GM19467 (cell line): ENCODE data around the gene EOLA1.
A peak's percentile ranks its signal among the peaks of the same experiment; 100 is the strongest.
"Not testable (repeated sequence)": the region's sequence is repeated elsewhere in the genome, so short reads cannot be mapped to it uniquely, and the experiment has no call there.

Experiments
- ATAC-seq: cut with Tn5 transposase; IDR thresholded peaks from one replicate; pipeline ENCODE4 v1.9.1; 2021; ENCODE audit warnings: mild to moderate bottlenecking, moderate library complexity; ENCODE audit not compliant: unreplicated experiment

EOLA1 gene

DNA sequence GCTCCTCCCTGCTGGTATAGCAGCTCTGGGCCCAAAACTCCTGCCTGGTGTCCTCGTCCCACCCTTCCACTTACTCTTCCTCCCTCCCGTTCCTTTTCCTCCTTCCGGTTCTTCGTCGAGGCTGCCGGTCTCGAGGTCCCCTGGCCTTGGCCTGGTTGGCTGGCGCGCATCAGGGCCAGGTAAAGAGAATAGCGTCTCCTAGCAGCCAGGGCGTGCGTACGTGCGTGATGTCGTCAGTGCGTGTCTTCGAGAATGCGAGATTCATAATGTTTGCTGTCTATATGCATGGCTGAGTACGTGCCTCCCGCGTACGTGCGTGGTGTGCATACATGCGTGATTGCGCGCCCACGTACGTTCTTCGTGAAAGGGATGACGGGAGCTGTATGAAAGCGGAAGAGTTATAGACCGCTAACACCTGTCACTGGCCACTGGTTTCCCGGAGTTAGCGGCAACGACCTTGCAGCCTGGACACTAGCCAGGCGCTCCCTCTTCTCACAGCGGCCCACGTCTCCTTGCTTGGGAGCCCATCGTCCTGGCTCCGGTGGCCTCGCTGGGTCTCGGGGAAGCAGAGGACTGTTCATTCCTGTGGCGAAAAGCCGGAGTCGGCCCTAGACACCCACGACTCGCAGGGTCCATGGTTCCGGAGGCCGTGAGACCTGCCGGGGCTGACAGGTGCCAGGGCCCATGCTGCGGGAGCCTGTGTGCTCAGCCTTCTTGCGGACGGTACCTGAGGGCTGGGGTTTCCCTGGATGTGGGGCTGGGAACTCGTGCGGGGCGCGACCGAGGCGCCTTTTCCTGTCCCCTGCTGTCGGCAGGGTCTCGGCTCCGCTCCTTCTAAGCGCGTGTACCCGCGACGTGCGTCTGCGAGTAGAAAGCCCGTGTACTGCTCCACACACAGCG lies at the start of gene EOLA1:
Gene EOLA1 (plus strand): TSS at position 392 of the 900 bp plus-strand sequence. CDS start 4,619 bp downstream, outside the sequence.
- peak; percentile 78 for ATAC-seq

DNA sequence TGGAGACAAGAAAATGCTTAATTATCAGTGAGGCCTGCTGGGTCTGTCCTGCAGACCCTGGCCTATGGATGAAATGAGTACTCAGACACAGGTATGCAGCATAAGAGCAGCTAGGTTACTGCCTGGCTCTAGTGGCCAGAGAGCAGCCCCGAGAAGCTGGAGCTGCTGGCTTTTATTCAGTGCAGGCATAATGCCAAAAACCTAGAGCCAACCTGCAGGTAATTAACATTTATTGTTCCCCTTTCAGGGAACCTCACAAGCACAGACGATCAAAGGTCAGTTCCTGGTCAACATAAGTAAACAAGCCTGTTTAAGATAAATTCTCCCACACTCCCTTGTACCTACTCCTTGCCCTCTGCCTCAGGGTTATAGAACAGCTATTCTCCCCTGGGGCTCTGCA lies 49.0 kb upstream of the EOLA1 start:
- no peak for ATAC-seq

DNA sequence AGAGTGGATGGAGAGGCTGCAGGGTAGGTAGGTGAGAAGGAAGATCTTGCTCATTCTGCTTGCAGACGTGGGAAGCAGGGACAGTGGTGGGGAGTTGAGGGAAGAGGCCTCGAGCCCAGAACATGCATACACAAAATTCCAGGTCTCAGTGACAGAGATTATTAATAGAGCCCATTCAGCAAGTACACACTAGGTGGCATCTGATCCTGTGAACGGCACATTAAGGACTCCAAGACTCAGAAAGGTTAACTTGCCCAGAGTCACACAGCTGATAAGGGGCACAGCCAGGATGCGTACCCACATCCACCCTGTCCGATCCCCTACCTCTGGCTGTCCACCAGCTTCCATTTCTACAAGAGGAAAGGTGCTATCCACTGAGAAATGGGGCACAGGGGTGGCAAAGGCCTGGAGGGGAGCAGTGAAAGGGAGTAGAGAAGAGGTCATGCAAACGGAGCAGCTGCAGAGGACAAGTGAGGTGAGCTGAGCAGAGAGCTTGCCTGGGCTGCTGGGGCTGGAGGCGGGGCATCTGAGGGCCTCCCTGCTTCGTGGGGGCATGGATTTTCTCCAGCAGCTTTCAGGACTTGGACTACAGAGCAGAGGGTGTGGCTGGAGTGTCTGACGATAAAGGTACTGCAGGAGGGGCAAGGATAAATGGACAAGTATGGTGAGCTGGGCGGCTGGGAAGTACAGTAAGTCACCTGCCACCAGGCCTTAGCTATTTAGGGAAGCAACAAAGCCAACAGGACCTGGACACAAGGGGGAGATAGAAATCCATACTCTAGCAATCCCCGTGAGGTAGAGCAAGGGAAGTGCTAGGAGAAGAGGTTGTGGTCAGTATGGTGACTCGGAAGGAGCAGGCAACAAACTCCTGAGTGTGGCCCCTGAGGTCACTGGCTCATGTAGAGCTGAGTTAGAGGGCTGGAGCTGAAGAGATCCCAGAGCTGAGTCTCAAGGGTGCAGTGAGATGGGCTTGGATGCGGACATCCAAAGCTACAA lies 46.9 kb upstream of the EOLA1 start:
- ATAC-seq = no peak

DNA sequence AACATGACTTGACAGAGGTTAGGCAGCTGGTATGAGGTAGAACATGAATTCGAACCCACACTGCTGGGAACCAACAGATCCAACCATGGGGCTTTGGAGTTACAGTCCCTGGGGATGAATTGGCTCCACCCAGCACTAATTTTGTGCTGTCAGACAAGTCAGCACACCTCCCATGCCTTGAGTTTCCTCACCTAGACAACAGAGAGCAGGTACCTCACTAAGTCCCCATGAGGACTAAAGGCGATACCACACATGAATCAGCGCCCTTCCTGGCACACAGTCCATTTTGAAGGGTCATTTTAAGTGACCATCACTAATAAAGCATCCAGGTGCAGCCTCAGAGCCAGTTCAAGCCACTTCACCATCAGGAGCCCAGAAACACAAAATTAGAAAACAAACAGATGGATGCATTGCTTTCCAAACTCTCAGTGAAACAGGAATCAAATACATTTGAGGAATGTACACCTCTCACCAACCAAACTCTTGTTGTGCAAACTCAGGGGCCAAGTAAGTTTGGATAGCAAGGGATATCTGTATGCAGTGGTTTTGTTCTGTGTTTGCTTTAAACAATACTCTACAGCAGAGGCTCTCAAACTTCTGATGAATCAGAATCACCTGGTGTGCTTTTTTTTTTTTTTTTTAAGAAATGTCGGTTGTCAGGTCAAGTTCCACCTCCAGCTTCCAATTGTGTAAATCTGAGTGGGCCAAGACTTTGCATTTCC lies 45.8 kb upstream of the EOLA1 start:
- no peak for ATAC-seq

DNA sequence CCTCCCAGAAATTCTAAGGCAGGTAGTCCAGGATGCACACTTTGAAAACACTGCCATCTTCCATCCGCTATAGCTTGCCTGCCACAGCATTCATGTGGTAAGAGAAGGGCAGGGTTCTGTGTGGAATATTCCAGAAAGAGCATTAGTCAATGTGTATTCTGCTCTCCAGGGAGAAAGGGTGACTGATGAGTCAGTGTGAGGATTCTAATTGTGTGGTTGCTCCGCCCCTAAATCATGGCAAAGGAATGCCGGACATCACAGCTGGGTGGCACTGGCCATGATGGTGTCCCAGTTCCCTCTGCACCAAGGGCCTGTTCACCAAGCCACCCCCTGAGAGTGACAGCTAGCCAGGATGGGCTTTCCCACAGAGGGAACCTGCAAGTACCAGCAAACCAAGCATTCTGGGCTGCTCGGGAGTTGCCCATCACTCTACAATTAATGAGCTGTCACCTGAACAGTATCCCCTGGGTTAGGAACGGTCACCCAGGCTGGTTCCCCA lies 45.2 kb upstream of the EOLA1 start:
- no peak for ATAC-seq

DNA sequence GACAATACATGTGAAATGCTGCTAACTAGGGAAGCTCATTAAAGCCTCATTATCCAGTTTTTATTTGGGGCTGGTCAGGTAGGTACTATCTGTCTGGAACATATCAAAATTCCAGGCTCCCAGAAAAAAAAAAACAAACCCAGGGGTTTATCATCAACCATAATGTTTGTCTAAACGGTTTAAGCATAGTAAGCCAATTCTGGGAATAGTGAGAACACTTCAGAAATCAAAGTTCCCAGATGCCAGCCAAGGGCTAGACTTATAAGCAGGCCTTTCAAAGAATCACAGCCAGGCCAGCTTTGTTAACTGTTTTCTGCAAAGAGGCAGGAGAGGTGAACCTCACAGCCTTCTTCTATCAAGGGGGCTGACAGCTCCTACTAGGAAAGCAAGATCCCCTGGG lies 43.8 kb upstream of the EOLA1 start:
- ATAC-seq = no peak

DNA sequence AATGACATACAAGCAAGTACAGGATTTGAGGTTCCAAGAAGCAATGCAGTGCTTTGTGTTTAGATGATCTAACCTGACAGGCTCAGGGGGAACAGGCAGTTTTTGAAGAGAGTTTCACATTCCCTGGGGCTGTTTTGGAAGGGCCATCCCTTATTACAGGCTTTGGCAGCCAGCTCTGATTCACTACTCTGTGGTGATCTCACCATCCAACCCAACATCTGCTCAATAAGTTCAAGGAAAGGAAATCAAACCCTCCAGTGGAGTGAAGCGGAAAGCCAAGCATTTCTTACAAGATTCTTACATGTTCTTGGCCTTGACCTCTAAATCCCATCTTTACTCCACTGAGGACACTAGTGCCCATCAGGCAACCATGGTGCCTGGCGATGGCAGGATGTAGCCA lies 43.2 kb upstream of the EOLA1 start:
- ATAC-seq = no peak

DNA sequence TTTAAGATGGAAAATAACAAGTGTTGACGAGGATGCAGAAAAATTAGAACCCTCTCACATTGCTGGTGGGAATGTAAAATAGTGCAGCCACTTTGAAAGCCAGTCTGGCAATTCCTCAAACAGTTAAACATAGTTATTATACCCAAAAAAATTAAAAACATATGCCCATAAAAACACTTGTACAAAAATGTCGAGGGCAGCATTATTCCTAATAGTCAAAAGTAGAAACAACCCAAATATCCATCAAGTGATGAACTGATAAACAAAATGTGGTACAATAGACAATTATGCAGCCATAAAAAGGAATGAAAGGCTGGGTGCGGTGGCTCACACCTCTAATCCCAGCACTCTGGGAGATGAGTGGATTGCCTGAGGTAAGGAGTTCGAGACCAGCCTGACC lies 42.0 kb upstream of the EOLA1 start:
- no peak for ATAC-seq

DNA sequence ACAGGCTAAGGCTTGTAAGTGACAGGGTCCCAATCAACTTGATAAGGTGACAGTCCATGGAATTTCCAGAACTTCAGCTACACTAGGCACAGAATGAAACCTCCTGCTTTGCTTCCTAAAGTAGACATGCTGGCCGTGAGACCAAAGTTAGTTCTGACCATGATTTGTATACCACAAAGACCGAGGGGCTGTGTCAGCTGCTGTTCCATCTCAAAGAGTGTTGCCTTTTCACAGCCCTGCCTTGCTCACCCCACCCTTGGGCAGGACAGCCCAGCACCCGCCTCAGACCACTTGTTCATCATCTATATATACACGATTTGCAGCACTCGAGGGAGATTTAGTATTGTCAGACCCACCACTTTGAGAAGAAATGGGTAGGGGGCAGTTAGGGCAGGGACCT lies 41.0 kb upstream of the EOLA1 start:
- ATAC-seq = no peak

DNA sequence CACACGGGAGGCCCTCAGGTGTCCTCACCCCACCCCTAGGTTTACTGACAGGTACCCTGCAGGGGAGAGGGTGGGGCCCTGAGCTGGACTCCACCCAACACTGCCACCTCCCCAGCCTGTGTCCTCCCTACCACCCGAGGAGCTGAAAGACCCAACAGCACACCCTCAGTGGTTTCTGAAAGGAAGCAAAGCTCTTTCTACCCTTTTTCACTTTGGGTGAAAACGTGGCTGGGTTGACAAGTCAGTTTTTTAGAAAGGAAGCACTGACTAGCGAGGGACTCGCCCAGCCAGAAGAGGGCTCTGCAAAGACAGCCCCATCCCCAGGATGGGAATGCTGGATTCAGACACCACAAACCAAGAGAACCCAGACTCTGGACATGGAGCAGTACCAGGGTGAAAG lies 37.9 kb upstream of the EOLA1 start:
- not testable (repeated sequence) for ATAC-seq

DNA sequence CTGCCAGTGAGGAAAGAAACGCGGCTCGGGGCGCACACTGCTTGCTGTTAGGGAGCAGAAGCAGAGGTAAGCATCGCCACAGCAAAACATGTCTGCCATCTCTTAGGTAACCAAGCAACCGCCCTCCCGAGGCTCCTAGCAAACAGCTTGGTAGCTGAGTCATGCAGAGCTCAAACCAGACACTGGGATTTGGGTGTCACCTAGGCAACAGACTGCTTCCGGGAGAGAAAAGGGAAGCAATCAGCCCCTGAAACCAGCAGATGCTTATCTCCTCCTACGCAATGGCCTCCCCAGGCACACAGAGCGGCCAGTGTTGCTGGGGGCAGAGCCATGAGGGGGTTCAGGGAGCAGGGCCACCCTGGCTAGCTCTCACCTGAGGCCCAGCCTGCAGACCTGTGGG lies 37.4 kb upstream of the EOLA1 start:
- peak; percentile 64 for ATAC-seq

DNA sequence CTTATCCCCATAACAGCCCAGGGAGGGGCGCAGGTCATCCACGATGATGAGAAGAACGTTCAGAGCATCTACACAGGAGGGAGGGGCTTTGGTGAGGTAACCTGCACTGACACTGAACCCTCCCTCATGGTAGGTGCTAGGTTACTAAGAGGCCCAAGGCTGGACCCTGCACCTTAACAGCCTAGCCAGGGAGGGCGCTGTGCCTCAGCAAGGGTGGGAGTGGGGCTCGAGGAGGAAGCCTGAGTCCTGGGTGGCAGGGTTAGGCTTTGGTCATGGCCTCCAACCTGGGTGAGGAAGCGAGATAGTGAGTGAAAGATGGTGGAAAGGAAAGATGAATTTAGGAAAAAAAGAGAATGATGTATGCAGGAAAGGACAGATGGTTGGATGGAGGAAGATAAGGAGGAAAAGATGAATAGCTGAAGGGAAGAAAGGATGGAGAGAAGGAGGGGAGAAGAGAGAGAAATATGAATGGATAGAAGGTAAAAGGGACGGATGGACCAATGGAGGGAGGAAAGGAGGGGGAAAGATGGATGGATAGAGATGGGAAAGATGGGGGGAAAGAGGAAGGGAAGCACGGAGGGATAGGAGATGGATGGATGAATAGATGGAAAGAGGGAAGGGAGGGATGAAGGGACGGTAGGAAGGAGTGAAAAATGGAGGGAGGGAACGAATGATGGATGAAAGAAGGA lies 36.4 kb upstream of the EOLA1 start:
- ATAC-seq = peak; percentile 33

DNA sequence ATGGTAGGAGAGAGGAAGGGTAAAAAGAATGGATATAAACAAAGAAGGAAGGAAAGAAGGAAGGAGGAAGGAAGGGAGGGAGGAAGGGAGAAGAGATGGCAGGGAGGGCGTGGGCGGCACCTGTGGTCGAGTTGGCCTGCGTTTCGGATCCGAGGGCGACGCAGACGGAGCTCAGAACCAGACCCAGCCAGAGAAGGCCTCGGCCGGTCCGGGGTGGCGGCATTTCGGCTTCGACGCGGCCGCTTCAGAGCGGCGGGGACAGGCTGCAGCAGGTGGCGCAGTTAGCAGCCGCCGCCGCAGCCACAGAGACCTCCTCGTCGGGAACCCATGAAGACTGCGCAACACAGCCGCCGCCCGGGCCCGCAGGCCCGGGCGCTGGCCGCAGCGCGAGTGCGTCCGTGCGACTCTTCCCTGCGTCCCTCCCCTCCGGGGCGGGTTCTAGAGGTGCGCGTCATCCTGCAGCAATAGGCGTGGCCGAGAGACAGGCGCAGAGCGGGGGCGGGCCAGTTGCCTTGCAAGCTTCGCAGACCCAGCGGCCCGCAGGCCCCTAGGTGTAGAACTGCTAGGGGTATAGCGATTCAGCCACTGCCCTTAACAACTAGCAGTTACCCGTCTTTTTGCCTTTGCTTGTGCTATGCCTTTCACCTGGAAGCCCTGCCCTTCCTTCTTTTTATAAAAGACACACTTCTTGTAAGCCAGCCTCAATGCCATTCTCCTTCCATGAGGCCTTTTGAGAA lies 35.7 kb upstream of the EOLA1 start, which contains the start of gene IDS:
Gene IDS (minus strand): TSS at position 392 of the 737 bp plus-strand sequence. CDS start 169 bp downstream, at position 223.
- peak; percentile 74 for ATAC-seq

DNA sequence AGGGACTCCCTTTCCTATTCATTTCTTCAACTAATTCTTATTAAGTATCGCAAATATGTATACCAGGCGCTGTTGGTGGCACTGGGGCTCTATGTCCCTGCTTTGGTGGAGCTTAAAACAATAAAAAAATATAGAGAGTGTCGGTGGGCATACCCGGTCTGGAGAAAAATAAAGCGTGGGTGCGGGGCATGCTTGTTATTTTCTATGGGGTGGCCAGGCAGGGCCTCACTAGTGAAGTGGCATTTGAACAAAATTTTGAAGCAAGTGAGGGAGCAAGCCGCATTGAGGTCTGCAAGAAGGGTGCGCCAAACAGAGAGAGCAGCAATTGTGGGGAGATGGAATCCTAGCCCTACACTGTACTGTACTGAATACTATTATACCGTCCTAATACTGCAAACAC lies 35.1 kb upstream of the EOLA1 start:
- no peak for ATAC-seq

DNA sequence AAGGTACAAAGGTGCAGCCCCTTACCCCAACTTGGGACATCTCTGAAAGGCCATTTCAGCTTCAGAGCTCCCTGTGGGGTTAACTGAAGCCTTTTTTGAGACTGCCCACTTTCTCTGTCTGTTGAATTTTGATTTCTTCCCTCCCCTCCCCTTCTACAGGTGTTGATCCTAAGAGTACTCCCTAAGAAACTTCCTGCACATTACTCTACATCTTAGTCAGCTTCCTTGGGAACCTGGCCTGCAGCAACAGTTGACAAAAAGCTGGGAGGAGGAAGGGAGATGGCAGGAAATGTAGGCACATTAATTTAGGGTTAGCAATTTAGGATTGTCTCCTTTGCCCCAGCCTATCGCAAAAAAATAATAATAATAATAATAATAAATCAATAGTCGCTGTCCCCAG lies 34.5 kb upstream of the EOLA1 start:
- ATAC-seq = no peak

DNA sequence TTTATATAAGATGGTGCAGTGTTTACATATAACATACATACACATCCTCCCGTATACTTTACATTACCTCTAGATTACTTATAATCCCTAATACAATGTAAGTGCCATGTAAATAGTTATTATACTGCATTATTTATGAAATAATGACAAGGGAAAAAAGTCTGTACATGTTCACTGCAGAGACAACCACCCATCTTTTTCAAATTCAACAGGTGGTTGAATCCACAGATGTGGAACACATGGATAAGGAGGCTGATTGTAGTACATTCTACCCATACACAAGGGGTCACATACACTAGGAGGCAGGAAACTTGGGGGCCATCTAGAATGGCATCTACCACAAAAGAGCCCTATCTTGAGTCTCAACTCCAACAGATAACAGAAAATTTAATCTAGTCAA lies 32.3 kb upstream of the EOLA1 start:
- no peak for ATAC-seq

DNA sequence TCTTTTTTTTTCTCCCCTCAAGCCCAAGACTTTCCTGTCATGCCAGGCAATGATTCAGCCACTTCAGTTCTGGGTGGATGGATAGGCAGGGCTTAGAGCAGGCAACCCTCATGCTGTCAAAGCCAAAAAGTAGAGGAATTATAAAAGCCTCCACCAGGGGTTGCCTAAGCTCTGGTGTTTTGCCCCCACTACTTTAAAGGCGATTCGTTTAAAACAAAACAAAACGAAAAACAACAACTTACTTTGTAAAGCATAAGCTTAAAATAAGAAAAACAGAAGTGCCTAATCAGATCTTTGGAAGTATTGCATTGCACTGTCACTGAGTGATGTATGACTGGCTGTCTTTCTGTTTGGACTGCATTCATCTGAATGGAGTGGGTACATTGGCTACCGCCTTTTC lies 30.4 kb upstream of the EOLA1 start:
- no peak for ATAC-seq

DNA sequence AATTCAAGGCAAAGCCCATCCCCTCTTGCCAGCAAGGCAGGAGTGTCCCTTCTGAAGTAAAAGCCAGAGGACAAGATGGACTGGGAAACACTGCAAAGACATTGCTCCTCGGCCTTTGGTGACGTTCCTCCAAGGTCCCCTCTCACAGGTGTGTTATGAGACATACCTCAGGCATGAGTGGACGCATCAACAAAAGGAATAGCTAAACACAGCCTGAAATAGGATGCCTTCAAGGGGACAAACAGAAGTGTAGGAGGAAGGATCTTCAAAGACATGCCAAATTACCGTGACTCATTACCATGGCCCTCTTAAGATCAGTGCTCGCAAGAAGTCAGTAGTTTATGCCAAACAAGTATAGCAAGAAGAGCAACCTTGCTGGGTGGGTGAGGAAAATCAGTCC lies 29.7 kb upstream of the EOLA1 start:
- no peak for ATAC-seq

DNA sequence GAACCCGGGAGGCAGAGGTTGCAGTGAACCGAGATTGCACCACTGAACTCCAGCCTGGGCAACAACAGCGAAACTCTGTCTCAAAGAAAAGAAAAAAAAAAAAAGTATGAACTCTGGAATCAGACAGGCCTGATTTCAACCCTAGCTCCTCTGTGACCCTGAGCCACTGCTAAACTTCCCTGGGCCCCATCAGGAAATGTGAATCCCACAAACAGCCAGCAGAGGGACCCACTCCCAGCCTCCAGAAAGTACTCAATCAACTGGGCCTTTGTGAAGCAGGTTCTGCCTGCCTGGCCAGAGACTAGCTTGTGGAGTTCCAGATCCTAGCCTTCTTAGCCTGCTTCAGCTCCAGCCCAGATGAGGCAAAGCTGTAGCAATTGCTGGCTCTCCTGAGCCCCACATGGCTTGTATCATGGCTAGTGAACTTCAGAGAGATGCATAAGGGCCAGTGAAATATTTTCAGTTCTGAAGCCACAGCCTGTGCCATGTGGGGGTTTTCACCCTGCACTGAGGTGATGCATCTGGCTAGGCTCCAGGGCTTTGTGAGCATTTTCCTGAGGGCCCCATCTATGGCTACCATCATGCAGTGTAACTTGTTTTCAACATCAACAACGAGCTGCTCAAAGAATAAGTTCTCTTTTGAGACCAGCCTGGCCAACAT lies 28.5 kb upstream of the EOLA1 start:
- peak; percentile 84 for ATAC-seq
